T-cell (primary cell): Measurements from ENCODE around the gene HGD. TPM values are rescaled to one million over a fixed set of nuclear protein-coding genes. Genes with fewer than 3 reads are reported as not detected.
"Not testable (repeated sequence)": the region's sequence is repeated elsewhere in the genome, so short reads cannot be mapped to it uniquely, and the experiment has no call there.

Source experiments
- ATAC-seq, 4 experiments: fragments of 200-7000 bp in 3 of 4; fragments of 150-1000 bp in 1 of 4; cut with Tn5 transposase; replicated peaks in 1 of 4; 1 replicate in 3 of 4; 2 replicates in 1 of 4; pipeline ENCODE4 v1.10.0; 2021; ENCODE audit warnings: moderate library complexity in 3 of 4, mild to moderate bottlenecking in 2 of 4, moderate number of reproducible peaks in 1 of 4
- CTCF ChIA-PET, 2 donors: fragments of 300-600 bp; sonication (Branson Sonifier 250); formaldehyde crosslinking; loops; one replicate each; lab custom pipeline; 2022; ENCODE audit warnings: antibody characterized with exemption in 2 of 2; lab: Charles Lee
- POLR2A ChIA-PET, 2 donors: fragments of 300-600 bp; sonication (Branson Sonifier 250); formaldehyde crosslinking; loops; one replicate each; lab custom pipeline; 2022; ENCODE audit warnings: antibody characterized with exemption in 2 of 2; lab: Charles Lee
- DNase-seq, 35 experiments: peaks; one replicate each; pipeline versions ENCODE4 v3.0.0 to v3.0.0-alpha.2; 2013 to 2023
- H3K27ac ChIP-seq: one replicate; pipeline ENCODE4 v1.5.1; 2013; ENCODE audit warnings: low read length
- H3K27me3 ChIP-seq, 2 experiments: replicated peaks in 1 of 2; 1 replicate in 1 of 2; 2 replicates in 1 of 2; pipeline versions ENCODE4 v1.6.1 to v1.7.0; 2013; ENCODE audit warnings: low read length in 1 of 2, mixed read lengths in 1 of 2; ENCODE audit not compliant: control insufficient read depth in 2 of 2, insufficient read depth in 2 of 2; ENCODE audit errors: extremely low read depth in 1 of 2
- H3K36me3 ChIP-seq, 2 donors: 1 replicate in 1 of 2; 2 replicates in 1 of 2; pipeline versions ENCODE4 v1.6.1 to v1.7.0; 2013; ENCODE audit warnings: low read length in 1 of 2; ENCODE audit not compliant: control insufficient read depth in 2 of 2, insufficient read depth in 1 of 2; ENCODE audit errors: extremely low read depth in 1 of 2
- H3K4me1 ChIP-seq, 2 experiments: 1 replicate in 1 of 2; 2 replicates in 1 of 2; pipeline versions ENCODE4 v1.6.1 to v1.7.0; 2013; ENCODE audit warnings: low read length in 2 of 2, mixed read lengths in 1 of 2; ENCODE audit not compliant: insufficient read depth in 2 of 2, control insufficient read depth in 1 of 2; ENCODE audit errors: extremely low read depth in 1 of 2
- H3K4me3 ChIP-seq, 2 donors: 1 replicate in 1 of 2; 2 replicates in 1 of 2; pipeline versions ENCODE4 v1.5.1 to v1.7.0; 2013; ENCODE audit warnings: mild to moderate bottlenecking in 2 of 2, low read length in 1 of 2, moderate library complexity in 1 of 2; ENCODE audit not compliant: control insufficient read depth in 1 of 2; ENCODE audit errors: extremely low read depth in 1 of 2
- H3K9me3 ChIP-seq: 2 replicates; pipeline ENCODE4 v1.7.0; 2013
- H3K27ac Mint-ChIP-seq, 2 donors: one replicate each; pipeline ENCODE4 v1.8.0; 2020 to 2021; ENCODE audit warnings: mild to moderate bottlenecking in 2 of 2, mixed read lengths in 2 of 2
- H3K27me3 Mint-ChIP-seq, 2 donors: one replicate each; pipeline ENCODE4 v1.8.0; 2021 to 2022; ENCODE audit warnings: mixed read lengths in 2 of 2
- H3K36me3 Mint-ChIP-seq: one replicate; pipeline ENCODE4 v1.8.0; 2021; ENCODE audit warnings: mixed read lengths
- H3K4me1 Mint-ChIP-seq, 3 donors: one replicate each; pipeline ENCODE4 v1.8.0; 2020 to 2022; ENCODE audit warnings: mixed read lengths in 3 of 3, mild to moderate bottlenecking in 1 of 3
- H3K4me3 Mint-ChIP-seq, 3 donors: one replicate each; pipeline ENCODE4 v1.8.0; 2020 to 2022; ENCODE audit warnings: mild to moderate bottlenecking in 3 of 3, mixed read lengths in 3 of 3, moderate library complexity in 3 of 3
- H3K9me3 Mint-ChIP-seq, 3 donors: one replicate each; pipeline ENCODE4 v1.8.0; 2020 to 2022; ENCODE audit warnings: mixed read lengths in 3 of 3
- WGBS: methylation state at CpG from one replicate; pipeline ENCODE4 v1.1.5; 2013; ENCODE audit warnings: missing lambda C conversion rate; ENCODE audit not compliant: insufficient coverage; 5-methylcytosine and 5-hydroxymethylcytosine counted together
- total RNA-seq, 35 experiments: library from RNA in 6 of 35; stranded (reverse) in 6 of 35; fragments of 120-200 nt in 1 of 35; gene quantifications; one replicate each; pipeline versions ENCODE4 v1.2.1 to v1.2.4 and lab custom pipeline; 2013 to 2026

Gene HGD
- total RNA-seq, 5 donors from 2014 or later (not counting 1 experiment from before 2014, with no cell fraction given), result 1.5 to 4.1 (median 2.6) TPM

DNA sequence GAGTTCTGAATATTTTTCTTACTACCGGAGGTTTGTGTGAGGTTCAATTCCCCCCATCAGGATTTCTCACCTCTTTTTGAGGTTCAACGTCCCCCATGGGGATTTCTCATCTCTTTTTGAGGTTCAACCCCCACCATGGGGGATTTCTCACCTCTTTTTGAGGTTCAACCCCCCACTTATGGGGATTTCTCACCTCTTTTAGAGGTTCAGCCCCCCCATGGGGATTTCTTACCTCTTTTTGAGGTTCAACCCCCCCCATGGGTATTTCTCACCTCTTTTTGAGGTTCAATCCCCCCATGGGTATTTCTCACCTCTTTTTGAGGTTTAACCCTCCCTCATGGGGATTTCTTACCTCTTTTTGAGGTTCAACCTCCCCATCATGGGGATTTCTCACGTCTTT lies 59.6 kb downstream of the HGD start:
- WGBS, result 13% methylated on average over 1 of the region's 3 CpGs
- Histone ChIP-seq H3K4me1 (no peaks in the 10 kb centered on the region), H3K9me3 (peaks cover 2% of the 10 kb centered on the region), H3K27ac (no peak overlapping the region), H3K36me3 (no peaks in the 10 kb centered on the region), H3K27me3 (peaks cover 0 to 4% of the 10 kb centered on the region in 2 experiments), H3K4me3 (no peak overlapping the region)
- peaks cover 9 to 14% (median 10%) of the 10 kb centered on the region in 3 donors for H3K9me3 Mint-ChIP-seq
- H3K4me1 Mint-ChIP-seq, result no peaks in the 10 kb centered on the region
- H3K27me3 Mint-ChIP-seq, result peaks cover 3 to 4% of the 10 kb centered on the region in 2 donors
- peaks cover 4% of the 10 kb centered on the region for H3K36me3 Mint-ChIP-seq
- DNase-seq, result no peak
- no peak overlapping the region for H3K27ac Mint-ChIP-seq
- no peak overlapping the region for H3K4me3 Mint-ChIP-seq
- no peak for ATAC-seq
- CTCF ChIA-PET, result no interaction called here
- POLR2A ChIA-PET, result interaction anchor here in 1 of 2 donors (0.7 kb wide), 1 partner anchor 254 kb away, joined by 5 read pairs; no protein-coding TSS in a partner anchor

DNA sequence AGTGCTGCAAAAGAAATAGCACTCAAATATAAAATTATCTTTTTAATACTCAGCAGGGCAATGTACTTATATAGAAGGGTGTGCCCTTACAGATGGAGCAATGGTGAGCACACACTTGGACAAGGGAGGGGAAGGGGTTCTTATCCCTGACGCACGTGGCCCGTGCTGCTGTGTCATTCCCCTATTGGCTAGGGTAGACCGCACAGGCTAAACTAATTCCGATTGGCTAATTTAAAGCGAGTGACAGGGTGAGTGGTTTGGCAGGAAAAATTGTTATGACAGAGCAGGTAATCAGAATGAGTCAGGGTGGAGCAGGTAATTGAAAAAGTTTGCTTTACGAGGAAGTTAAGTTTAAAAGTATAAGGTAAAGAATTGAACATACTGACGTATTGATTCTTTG lies 65.3 kb downstream of the HGD start:
- ATAC-seq, H3K27ac ChIP-seq, H3K27me3 ChIP-seq, H3K4me3 ChIP-seq, H3K9me3 Mint-ChIP-seq, POLR2A ChIA-PET, H3K4me3 Mint-ChIP-seq, H3K9me3 ChIP-seq, H3K4me1 Mint-ChIP-seq, H3K36me3 ChIP-seq, DNase-seq, H3K36me3 Mint-ChIP-seq, H3K27ac Mint-ChIP-seq, H3K4me1 ChIP-seq, H3K27me3 Mint-ChIP-seq, CTCF ChIA-PET: not testable (repeated sequence)
- WGBS, result 96% methylated on average over 6 of the region's 8 CpGs

- H3K4me3 Mint-ChIP-seq, result no peak overlapping the region
- H3K27me3 Mint-ChIP-seq, result no peaks in the 10 kb centered on the region
- ATAC-seq, result no peak
- no peak overlapping the region for H3K27ac Mint-ChIP-seq
- H3K9me3 ChIP-seq, result no peaks in the 10 kb centered on the region
- no peak for DNase-seq
- no peaks in the 10 kb centered on the region for H3K36me3 ChIP-seq
- ChIA-PET POLR2A (no interaction called here), CTCF (no interaction called here)
- no peaks in the 10 kb centered on the region for H3K4me1 Mint-ChIP-seq
- no peak overlapping the region for H3K27ac ChIP-seq
- H3K36me3 Mint-ChIP-seq, result no peaks in the 10 kb centered on the region
- H3K4me1 ChIP-seq, result no peaks in the 10 kb centered on the region
- no peak overlapping the region for H3K4me3 ChIP-seq
- 71% methylated on average over 8 of the region's 13 CpGs for WGBS
- H3K9me3 Mint-ChIP-seq, result no peaks in the 10 kb centered on the region
- H3K27me3 ChIP-seq, result peaks cover 0 to 3% of the 10 kb centered on the region in 2 experiments
Measured at GRCh38 chr3:120615847-120616609, 66.0 kb downstream of the HGD start.

- Histone ChIP-seq H3K4me1 (no peaks in the 10 kb centered on the region), H3K27me3 (peaks cover 0 to 3% of the 10 kb centered on the region in 2 experiments), H3K27ac (no peak overlapping the region), H3K36me3 (no peaks in the 10 kb centered on the region), H3K9me3 (no peaks in the 10 kb centered on the region), H3K4me3 (no peak overlapping the region)
- ATAC-seq (no peak), DNase-seq (no peak)
- POLR2A ChIA-PET, result interaction anchor here (0.6 to 0.7 kb wide), 3 partner anchors 18 to 1234 kb away, joined by 3 to 6 read pairs (median 4); no protein-coding TSS in a partner anchor
- Mint-ChIP-seq H3K27ac (no peak overlapping the region), H3K9me3 (no peaks in the 10 kb centered on the region), H3K36me3 (no peaks in the 10 kb centered on the region), H3K27me3 (peaks cover 0 to 5% of the 10 kb centered on the region in 2 donors), H3K4me1 (no peaks in the 10 kb centered on the region), H3K4me3 (no peak overlapping the region)
- CTCF ChIA-PET, result interaction anchor here (0.6 kb wide), 2 partner anchors 180 to 196 kb away, joined by 3 read pairs; no protein-coding TSS in a partner anchor
- WGBS, result 92% methylated on average over 2 of the region's 8 CpGs
Measured at GRCh38 chr3:120614765-120615164, 67.3 kb downstream of the HGD start.

GRCh38 chr3:120608506-120608905 lies 73.5 kb downstream of the HGD start:
- no peaks in the 10 kb centered on the region for H3K9me3 ChIP-seq
- H3K4me1 Mint-ChIP-seq, result no peaks in the 10 kb centered on the region
- H3K4me3 ChIP-seq, result no peak overlapping the region
- H3K27me3 Mint-ChIP-seq, result peaks cover 0 to 8% of the 10 kb centered on the region in 2 donors
- H3K36me3 Mint-ChIP-seq, result no peaks in the 10 kb centered on the region
- H3K4me1 ChIP-seq, result no peaks in the 10 kb centered on the region
- no peaks in the 10 kb centered on the region for H3K36me3 ChIP-seq
- H3K27ac ChIP-seq, result no peak overlapping the region
- ATAC-seq (no peak), DNase-seq (no peak)
- H3K4me3 Mint-ChIP-seq, result no peak overlapping the region
- POLR2A ChIA-PET, result no interaction called here
- CTCF ChIA-PET, result no interaction called here
- H3K9me3 Mint-ChIP-seq, result no peaks in the 10 kb centered on the region
- H3K27ac Mint-ChIP-seq, result no peak overlapping the region
- WGBS, result 88% methylated on average over 3 of the region's 4 CpGs
- no peaks in the 10 kb centered on the region for H3K27me3 ChIP-seq

DNA sequence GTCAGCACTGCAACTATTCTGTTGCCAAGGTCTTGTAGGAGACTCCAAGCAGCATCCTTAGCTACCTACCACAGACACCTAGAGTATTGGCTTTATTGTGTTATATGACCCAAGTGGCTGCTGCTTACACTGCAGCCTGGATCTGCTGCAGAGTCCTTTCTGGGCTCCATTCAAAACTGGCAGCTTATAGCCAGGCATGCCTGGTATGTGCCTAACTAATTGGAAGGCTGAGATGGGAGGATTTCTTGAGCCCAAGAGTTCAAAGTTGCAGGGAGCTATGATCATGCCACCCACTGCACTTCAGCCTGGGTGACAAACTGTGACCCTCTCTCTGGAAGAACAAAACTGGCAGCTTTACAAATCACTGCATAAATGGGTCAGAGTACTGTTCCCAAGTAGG lies 77.3 kb downstream of the HGD start:
- POLR2A ChIA-PET, result no interaction called here

More for the DNA sequence above, 77.3 kb downstream of the HGD start:
- no peak for ATAC-seq
- H3K36me3 ChIP-seq, result peaks cover 0 to 27% of the 10 kb centered on the region in 2 donors
- H3K27me3 ChIP-seq, result no peaks in the 10 kb centered on the region
- CTCF ChIA-PET, result no interaction called here
- peaks cover 19% of the 10 kb centered on the region for H3K36me3 Mint-ChIP-seq
- no peak overlapping the region for H3K4me3 ChIP-seq
- peaks cover 0 to 9% (median 4%) of the 10 kb centered on the region in 3 donors for H3K4me1 Mint-ChIP-seq
- no peaks in the 10 kb centered on the region for H3K4me1 ChIP-seq
- no peaks in the 10 kb centered on the region for H3K9me3 ChIP-seq
- H3K4me3 Mint-ChIP-seq, result no peak overlapping the region
- no peak overlapping the region for H3K27ac Mint-ChIP-seq
- DNase-seq, result no peak
- H3K27ac ChIP-seq, result no peak overlapping the region
- H3K27me3 Mint-ChIP-seq, result peaks cover 0 to 3% of the 10 kb centered on the region in 2 donors
- H3K9me3 Mint-ChIP-seq, result no peaks in the 10 kb centered on the region
